HG03139 (cell line): ENCODE results near the gene IL4R.
"Not testable (repeated sequence)": the region's sequence is repeated elsewhere in the genome, so short reads cannot be mapped to it uniquely, and the experiment has no call there.

ENCODE experiments used
- ATAC-seq: cut with Tn5 transposase; IDR thresholded peaks from one replicate; pipeline ENCODE4 v1.9.1; 2021; ENCODE audit not compliant: unreplicated experiment

IL4R gene

GRCh38 chr16:27377666-27378485, 64.1 kb downstream of the IL4R start:
- ATAC-seq = no peak

GRCh38 chr16:27378871-27379481, 65.2 kb downstream of the IL4R start:
- no peak for ATAC-seq

- no peak for ATAC-seq
Measured at GRCh38 chr16:27379919-27380318, 66.1 kb downstream of the IL4R start.

GRCh38 chr16:27381236-27381635, 67.5 kb downstream of the IL4R start:
- ATAC-seq = no peak

GRCh38 chr16:27381974-27382855, 68.4 kb downstream of the IL4R start:
- ATAC-seq = no peak

GRCh38 chr16:27383556-27384243, 69.9 kb downstream of the IL4R start:
- no peak for ATAC-seq

GRCh38 chr16:27384425-27384824, 70.7 kb downstream of the IL4R start:
- no peak for ATAC-seq

- no peak for ATAC-seq
Measured at GRCh38 chr16:27385398-27385797, 71.6 kb downstream of the IL4R start.

GRCh38 chr16:27386674-27387073, 72.9 kb downstream of the IL4R start:
- no peak for ATAC-seq

- no peak for ATAC-seq
Measured at GRCh38 chr16:27387724-27388123, 74.0 kb downstream of the IL4R start.

GRCh38 chr16:27389272-27389961, 75.6 kb downstream of the IL4R start:
- ATAC-seq = no peak

- no peak for ATAC-seq
Measured at GRCh38 chr16:27390151-27390550, 76.4 kb downstream of the IL4R start.

GRCh38 chr16:27392671-27393070, 78.9 kb downstream of the IL4R start:
- no peak for ATAC-seq

GRCh38 chr16:27394516-27394915, 80.7 kb downstream of the IL4R start:
- no peak for ATAC-seq

- ATAC-seq = not testable (repeated sequence)
Measured at GRCh38 chr16:27398341-27398893, 84.6 kb downstream of the IL4R start.

GRCh38 chr16:27398894-27399853, 85.4 kb downstream of the IL4R start:
- no peak for ATAC-seq

- ATAC-seq = no peak
Measured at GRCh38 chr16:27399969-27400368, 86.2 kb downstream of the IL4R start.

GRCh38 chr16:27400751-27401620, 87.2 kb downstream of the IL4R start:
- no peak for ATAC-seq
